T-helper 9 cell (primary cell): ENCODE results near the gene RASGRF2.

Experiments used
- DNase-seq: peaks from one replicate; pipeline ENCODE4 v3.0.0-alpha.2; 2020

RASGRF2 gene

DNA sequence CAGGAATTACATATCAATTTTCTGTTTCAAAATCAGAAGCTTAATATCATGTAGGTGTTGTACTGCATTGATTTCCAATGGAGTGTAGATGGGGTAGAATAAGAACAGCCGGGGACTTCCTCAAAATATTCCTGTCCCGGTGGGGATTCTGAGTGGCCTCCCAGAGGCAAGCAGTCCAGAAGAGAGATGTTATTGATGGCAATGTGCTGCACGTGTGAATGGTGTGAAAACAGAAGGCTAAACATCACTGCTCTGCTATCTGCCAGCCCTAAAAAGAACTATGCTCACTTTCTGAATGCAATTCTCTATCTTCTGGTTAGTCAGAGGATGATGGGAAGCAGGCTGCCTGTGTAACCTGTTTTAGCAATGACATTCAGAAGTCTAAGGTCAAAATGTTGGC is 181.9 kb downstream of the RASGRF2 start:
- DNase-seq = no peak

DNA sequence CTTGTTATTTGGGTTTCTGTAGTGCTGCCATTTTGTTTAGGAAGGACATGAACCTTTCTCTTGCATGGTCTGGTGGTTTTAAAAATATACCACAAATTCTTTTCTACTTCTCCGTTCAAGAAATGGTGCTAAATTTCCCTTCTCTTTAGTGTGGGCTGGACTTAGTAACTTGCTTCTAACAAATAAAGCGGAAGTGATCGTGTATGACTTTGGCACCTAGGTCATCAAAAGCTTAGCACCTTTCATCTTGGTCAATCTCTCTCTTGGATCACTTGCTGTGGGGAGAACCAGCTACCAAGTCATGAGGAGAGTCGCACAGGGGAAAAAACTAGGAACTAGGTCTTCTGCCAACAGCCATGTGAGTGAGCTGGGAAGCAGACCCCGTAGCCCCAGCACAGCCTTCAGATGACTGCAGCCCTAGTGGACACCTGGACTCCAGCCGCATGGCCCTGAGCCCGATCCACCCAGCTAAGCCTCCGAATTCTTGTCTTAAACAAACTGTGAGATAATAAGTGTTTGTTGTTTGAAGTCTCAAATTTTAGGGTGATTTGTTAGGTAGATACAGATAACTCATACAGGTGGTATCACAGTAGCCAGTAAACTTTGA is 185.3 kb downstream of the RASGRF2 start:
- DNase-seq = no peak

DNA sequence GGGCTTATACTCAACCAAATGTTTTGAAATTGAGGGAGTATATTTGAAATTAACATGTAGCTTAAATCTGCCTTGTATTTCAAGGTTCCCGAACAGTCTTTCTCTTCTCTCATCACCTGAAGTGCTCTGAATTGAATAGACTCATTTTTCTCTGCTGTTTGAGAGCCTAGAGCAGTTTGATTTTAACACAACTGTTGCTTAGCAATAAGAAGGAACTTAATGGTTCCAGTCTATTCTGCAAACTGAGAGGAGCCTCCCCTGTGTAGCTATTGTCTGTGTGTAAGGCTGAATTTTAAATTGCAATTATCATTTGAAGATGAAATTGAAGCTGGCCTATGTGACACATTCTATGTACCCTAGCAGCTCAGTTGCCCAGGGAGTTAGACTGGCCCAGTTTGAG is 185.9 kb downstream of the RASGRF2 start:
- DNase-seq = no peak

DNA sequence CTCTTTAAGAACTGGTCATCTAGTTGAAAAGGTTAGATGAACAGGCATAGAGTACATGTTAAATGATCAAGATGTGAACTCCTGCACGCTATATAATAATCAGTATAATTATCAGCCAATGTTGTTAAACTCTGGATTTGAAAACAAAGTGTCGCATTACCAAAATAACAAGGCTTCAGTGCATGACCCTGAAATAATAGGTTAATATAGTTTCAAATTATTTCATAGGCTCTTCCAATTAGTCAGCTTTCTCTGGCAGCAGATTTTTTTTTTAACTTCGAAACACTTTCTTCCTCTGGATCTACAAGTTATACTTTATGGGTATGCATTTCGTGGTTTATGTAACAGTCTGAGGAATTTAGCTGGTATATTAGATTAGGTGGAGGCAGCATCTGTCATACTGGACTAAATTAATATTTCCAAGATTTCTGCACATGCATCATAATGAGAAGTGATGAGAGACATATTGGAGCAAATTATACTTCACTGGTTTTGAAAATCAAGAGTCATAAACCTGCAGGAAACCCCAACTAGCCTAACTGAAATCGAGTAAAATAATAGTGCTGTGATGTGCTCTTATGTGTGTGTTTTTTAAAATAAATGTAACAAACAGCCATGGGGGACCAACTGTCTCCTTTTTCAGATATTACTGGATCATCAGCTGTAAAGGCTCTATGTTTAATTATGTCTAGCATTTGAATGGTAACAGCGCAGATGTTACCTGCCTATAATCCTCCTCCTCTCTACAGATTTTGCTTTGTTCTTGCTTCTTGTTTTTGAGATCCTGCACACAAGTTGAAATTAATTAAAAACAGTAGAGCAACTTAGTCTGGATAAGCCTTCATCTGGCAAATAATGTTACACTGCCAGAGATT is 187.1 kb downstream of the RASGRF2 start:
- no peak for DNase-seq

DNA sequence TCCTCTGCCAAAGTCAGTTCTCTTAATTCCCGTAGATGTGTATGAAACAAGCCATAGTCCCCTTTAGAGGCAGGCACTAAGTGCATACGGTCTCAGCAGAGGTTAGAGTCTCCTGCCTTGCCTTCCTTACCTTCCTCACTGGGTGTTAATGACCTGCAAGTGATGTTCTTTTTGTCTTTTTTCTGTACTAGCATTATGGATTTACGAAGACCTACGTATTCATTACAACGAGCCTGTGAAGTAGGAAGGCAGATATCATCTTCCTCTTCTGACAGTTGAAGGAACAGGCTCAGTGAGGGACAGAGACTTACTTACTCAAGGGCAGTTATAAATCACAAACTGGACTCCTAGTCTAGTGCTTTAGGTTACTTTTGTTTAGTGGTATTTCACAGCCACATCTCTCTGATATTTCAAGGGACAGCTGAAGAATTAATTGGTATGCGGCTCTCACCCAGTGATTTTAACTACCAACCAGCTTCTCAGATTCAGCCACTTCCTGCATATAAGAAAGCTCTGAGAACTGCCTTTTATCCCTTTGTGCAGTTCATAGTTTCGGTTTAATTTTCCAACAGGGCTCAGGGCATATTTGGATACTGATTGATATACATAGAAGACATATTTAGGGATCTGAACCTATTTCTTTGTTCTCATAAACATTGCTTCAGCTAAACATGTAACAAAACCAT is 187.9 kb downstream of the RASGRF2 start:
- no peak for DNase-seq

DNA sequence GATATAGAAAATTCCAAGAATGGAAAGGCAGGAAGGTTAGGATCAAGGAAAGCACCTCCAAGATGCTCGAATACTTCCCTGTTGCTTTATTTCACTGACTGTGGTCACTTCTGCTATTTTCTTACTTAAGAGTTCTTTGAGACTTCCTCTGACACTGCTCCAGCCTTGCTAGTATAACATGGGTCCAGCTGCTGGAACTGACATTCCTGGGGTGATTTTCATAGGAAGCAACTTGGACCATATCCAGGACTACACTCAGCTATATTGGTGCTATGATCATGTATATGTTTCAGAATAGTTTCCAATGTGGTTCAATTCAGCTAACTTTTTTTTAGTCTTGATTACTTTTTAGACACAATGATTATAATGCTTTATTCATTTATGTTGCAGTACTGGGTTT is 191.4 kb downstream of the RASGRF2 start:
- DNase-seq = no peak

DNA sequence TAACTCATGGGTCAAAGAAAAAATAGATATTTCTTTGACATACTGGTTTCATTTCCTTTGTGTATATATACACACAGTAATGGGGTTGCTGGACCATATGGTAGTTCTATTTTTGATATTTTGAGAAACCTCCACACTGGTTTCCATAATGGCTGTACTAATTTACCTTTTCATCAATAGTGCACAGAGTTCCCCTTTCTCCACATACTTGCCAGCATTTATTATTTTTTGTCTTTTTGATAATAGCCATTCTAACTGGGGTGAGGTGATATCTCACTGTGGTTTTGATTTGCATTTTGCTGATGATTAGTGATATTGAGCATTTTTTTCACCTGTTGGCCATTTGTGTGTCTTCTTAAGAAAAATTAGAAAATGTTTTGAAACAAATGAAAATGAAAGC is 194.6 kb downstream of the RASGRF2 start:
- DNase-seq = no peak

DNA sequence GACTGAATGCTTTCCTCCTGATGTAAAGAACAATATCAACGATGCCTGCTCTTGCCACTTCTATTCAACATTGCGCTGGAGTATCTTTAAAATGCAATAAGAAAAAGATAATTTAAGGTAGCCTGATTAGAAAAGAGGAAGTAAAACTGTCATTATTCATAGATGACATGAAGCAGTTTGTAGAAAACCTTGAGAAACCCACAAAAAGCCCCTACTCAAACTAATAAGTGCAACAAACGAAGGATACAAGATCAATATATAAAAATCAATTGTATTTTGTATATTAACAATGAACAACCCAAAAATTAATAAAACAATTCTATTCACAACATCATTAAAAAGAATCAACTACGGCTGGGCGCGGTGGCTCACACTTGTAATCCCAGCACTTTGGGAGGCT is 196.6 kb downstream of the RASGRF2 start:
- no peak for DNase-seq

DNA sequence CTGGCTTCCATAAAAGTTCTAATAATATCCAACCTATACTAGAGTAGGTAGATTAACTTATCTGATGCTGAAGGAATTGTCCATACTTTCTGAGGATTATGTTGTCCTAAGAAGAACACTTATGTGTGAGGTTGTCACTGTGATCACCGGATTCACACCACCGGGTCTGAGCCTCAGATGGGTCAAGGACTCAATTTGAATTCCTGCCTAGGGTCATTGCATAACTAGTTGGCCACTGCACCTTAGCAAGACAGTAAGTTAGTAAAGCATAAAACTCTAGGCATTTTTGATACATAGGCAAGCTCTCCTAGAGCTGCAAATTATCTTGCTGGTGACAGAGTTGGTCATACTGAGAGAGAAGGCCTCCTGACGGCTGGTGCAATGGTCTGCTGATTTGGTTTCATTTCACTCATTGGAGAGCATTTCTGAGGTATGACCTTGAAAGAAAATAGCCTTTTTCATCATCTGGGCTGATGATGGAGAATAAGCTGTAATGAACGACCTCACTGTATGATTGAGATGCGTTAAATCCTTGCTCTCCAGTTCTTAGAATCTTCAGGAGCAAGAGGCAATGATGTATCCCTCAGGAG is 200.9 kb downstream of the RASGRF2 start:
- DNase-seq = no peak

DNA sequence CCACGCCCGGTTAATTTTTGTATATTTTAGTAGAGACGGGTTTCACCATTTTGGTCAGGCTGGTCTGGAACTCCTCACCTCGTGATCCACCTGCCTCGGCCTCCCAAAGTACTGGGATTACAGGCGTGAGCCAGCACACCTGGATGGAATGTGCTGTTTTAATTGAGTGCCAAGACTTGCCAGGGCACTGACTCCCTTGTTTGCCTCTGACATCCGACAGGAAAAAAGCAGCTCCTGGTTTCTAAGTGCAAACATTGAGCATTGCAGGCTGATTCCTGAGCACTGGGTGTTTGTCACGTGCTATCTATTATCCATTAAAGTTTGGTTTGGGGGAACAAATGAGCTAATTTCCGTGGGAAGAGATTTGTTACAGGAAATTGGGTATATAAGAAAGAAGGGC is 202.3 kb downstream of the RASGRF2 start:
- no peak for DNase-seq

DNA sequence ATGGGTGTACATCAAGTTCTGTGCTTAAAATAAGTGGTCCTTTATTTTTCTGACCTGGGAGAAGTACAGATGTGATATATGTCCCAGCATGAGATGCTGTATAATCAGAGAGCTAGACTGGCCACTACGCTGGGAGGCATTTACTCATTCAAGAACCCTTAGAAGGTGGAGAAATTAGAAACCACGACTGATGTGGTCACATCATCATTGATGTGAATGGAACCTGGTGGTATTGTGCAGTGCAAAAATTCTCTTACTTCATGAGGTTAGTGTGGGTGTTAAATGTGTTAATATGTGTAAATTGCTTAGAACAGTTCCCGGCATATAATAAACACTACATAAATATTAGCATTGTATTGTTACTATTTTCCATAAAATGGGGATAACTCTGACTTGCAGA is 203.5 kb downstream of the RASGRF2 start:
- no peak for DNase-seq

DNA sequence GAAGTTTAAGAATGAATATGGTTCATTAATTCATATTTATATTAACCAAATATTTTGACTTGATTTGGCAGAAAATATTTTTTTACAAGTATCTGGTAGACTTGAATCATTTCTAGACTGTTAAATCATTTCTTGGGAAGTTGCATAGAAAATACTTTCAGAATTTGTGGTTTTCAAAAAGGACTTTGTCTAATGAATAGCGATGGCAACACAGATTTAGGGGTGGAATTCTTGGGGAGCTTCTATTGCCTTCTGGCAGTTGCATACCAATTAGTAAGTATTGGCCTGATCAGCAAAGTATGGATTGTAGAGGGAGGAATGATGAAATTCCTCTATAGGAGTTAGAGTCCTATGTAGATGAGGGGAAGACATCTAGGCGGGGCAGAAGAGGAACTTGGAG is 204.3 kb downstream of the RASGRF2 start:
- DNase-seq = no peak

DNA sequence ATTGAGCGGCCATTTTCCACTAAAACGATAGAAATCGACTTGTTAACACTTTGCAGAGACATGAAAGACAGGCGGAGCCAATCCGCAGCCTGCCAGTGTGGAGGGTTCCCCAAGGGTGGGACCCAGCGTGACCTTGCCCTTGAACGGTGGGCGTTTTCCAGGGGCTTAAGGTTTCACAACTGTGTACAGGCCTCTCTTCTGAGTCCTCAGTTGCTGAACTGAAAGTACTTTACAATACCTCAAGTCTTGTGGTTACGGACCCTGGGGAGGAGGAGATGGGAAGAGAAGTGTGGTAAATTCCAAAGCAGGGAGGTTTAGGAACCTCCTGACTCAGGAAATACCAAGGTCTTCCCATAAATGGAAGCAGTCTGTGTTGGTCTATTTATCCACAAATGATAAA is 204.8 kb downstream of the RASGRF2 start:
- no peak for DNase-seq

DNA sequence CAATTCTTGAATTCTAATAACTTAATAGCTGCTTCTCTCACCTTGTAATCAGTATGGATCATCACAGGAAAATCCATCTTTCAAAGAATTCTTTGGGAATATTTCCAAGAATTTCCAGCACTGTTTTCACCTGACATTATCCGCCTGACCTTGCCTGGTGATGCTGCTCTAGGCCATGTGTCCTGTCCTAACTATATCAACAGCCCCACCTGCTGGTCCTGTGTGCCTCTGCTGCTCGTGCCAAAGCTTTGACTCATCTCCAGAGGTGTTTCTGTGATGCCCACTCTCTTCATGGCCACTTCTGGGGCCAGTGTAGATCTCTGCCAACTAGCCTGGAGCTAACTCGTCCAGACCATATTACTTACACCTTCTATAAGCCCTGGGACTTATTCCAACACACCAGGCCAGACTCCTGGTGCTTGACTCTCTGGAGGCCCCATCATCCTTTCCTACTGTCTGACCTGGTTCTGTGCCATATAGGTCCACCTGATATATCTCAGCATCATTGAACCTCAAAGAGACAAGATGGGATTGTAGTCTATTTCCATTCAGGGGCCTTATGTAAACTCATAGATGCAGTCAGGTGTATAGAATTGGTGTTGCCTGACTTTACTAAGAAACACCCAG is 205.4 kb downstream of the RASGRF2 start:
- DNase-seq = peak; percentile 29

DNA sequence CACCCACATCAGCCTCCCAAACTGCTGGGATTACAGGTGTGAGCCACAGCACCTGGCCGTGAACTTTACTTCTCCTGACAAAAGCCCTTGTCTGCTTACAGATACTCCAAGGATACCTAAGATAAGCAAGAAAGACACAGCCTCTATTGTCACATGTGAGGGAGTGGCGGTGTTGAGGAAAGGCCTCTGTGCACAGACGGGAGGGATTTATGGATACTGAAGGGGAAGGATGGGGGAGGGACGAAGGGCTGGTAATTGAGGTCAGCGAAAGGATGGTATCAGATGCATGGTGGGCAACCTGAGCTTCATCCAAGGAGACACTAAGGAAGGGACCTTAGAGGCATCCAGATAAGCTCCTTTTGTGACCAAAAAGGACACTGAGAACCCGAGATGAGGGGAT is 206.3 kb downstream of the RASGRF2 start:
- DNase-seq = no peak

DNA sequence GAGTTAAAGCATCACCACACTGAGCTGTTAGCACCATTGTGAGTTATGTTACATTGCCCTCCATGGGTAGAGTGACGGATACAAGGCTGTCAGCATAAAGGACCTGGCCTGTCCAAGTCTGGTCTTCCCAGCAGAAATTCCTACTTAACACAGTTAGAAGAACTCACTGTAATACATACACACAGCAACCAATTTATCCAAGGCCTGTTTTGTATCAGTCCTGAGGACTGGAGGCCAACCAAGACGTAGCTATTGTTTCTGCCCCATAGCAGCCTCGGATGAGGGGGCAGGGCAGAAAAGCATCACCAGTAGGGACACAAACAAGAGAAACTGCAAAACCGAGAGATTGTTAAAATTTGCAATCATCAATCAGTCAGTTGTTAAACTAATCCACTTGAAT is 206.9 kb downstream of the RASGRF2 start:
- DNase-seq = no peak

DNA sequence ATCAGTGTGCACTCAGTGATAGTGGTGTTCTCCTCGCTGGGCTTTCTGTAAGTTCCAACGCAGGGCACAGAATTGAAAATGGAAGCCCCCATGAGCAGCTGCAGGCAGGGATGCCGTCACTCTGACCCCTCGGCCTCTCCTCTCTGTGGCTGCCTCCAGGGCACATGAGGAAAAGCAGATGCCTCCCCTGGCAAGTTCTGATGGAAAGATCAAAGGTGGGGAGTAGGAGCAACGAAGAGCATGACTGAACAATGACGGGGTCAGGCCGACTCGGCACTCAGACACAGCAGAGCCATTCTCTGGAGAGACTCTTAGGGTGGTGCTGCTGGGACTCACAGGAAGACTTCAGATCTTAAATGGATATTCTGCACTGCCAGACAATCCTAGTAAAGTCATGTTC is 207.4 kb downstream of the RASGRF2 start:
- no peak for DNase-seq

DNA sequence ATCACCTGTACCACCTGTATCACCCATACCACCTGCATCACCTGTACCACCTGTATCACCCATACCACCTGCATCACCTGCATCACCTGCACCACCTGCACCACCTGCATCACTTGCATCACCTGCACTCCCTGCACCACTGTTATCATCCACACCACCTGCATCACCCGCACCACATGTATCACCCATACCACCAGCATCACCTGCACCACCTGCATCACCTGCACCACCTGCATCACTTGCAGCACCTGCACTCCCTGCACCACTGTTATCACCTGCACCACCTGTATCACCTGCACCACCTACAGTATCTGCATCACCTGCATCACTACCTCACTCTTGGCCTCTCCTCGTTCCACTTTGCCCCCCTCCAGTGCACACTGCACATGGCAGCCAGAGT is 209.8 kb downstream of the RASGRF2 start:
- no peak for DNase-seq

DNA sequence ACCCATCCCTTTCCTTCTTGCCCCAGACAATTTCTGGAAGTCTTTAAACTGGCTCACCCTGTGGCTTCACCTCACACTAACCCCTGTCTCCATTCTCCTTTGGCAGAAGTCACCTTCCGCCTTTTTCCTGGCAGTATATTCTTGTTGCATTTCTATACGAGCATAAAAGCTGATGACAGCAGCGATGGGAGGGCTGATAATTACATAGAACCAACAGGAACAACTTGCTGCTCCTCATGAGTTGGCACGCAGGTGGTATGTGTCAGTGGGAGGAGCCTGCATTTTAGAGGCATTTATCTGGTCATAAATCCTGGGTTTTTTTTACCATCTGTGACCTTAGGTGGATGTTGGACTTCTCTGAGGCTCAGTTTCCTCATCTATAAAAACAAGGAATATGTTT is 211.6 kb downstream of the RASGRF2 start:
- no peak for DNase-seq

DNA sequence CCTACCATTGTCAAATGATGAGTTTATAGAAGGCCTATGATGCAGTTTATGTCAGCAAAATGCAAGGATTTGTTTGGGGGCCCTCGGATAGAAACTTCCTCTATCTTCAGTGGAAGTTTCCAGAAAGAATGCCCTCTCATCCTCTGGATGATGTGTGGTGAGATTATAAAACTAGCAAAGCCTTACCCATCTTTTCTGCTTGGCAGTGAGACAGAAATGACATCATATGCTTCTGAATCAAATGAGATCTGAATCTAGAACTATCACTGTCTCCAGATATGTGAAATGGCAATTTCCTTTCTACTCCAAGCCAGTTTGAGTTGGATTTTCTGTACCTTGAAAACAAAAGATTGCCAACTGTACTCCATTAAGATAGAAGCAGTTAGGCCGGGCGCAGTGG is 212.5 kb downstream of the RASGRF2 start:
- no peak for DNase-seq

DNA sequence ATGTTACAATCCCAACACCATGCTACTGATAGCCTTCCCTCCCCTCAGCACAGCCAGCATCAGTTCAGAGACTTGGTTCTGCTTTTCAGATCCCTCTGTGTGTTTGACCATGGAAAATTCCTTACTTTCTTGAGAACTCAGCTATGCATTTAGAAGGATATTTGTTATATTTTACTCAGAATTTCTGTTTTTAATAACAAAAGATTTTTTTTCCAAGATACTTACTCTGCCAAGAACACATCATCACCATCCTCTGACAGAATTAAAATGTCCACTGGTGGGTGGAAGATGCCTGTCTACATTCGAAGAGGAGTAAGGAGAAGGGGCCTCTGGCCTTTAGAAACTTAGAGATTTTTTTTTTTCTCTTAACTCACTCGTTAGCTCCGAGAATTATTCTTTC is 216.9 kb downstream of the RASGRF2 start:
- no peak for DNase-seq

DNA sequence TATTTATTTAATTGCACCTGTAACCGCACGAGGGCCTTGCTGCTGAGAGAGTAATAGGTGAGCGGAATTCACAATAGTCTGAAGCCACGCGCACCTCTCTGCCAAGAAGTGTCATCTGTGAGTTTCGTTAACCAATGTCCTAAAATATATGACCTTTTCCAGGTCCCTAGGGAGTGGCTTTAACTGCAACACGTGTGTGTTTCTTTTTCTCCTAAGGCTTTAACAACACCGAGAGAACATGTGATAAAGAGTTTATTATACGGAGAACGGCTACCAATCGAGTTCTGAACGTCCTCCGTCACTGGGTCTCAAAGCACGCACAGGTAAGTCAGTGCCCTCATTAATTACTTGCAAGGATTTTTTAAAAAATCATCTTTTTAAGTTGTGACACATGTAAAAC is 219.8 kb downstream of the RASGRF2 start:
- DNase-seq = no peak

DNA sequence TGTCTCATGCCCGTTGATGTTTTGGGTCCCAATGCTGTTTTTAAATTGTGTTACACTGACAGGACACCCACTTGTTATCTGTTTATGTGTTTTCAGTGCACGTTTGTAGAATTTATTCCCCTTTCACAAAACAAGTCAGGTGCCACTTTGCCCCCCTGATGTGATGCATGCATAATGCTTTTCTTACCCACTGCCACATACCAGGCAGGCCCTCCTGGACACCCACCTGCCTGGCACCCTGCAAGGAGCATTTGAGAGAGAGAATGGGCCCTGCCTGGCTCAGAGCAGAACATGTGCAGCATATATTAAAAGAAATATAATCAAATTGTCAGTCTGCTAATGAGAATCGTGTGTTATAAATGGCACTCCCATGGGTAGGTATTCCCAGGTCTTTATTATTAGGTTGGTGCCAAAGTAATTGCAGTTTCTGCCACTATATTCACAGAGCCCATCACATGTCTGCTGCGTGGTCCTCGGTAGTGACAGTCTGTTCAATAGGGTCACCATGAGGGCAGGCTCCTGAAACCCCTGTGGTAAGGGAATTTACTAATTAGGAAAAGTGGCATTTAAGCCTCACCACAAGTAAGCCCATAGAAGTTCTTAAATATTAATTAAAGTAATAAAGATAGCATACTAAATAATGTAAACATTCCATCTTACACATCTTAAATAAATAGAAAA is 220.8 kb downstream of the RASGRF2 start:
- DNase-seq = no peak
